Astrocyte of the hippocampus (primary cell): ENCODE results near the gene FLT1.

Source experiments
- DNase-seq: peaks from one replicate; pipeline ENCODE4 v3.0.0; 2011; ENCODE audit warnings: low read depth, low spot score

FLT1 gene

DNA sequence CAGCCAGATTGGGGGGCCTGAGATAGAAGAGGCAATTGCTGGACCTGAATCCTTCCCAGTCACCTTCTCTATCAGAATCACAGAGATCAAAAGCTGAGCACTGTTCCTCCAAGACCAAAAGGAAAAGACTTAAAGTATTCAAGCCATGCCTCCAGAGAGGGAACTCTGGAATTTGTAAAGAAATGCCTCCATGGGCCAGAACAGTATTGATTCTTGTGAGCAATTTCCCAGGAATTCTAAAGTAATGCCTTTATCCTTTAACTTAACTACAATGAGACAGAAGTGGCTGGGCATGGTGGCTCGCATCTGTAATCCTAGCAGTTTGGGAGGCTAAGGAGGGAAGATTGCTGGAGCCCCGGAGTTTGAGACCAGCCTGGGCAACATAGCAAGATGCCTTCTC is 148.8 kb downstream of the FLT1 start:
- DNase-seq = peak; percentile 8

GRCh38 chr13:28344163-28344562 is 150.8 kb downstream of the FLT1 start:
- no peak for DNase-seq

DNA sequence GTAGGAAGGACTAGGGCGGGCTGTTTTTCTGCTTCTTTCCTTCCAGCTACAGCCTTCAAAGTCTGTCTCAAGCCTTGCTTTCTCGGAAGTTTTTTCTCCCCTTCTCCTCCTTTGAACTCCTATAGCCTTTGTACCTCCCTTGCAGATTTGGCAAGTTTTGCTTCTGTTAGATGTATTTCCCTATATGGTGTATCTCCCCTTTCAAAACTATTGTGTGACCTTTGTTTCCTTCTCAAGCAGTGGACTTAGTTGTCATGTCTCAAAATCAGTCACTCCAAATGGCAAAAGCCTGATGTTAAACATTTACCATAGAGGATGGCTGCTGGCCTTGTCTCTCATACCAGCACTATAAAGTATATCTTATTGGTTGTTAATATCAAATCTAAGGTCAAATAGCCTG is 152.7 kb downstream of the FLT1 start:
- no peak for DNase-seq

- peak; percentile 6 for DNase-seq
Observed at GRCh38 chr13:28340272-28340793, 154.6 kb downstream of the FLT1 start.

DNA sequence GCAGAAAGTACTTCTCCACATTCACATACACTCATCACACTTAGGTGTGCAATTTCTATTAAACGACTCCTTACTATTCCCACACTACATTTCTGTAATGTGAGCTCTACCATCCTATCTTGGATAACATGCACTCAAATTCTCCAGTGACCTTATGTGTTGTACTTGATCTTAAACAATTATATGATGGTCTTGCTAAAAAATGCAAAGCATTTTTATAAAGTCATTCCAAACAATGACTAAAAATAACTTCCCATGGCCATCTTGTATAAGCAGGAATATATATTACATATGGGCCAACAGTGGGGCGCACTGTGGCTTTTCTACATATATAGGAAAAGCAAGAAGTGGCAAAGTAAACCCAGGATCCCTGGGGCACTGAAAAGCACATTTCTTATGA is 155.5 kb downstream of the FLT1 start:
- no peak for DNase-seq

DNA sequence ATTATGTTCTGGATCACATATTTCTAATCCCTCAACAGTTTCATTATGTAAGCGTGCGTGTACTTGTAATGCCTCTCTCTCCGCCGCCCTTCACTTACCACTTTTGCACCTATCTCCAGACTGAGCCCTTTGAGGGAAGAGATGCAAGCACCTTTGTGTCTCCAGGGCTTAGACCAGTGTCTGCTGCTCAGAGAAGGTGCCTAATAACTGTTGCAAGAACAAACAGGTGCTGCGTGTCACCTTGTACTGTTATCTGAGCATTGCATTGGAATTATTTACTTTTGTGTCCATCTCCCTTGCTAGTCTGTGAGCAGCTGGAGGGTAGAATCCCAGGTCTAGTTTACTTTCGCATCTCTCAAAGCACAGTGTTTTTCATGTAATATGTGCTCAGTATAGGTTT is 156.2 kb downstream of the FLT1 start:
- DNase-seq = no peak

DNA sequence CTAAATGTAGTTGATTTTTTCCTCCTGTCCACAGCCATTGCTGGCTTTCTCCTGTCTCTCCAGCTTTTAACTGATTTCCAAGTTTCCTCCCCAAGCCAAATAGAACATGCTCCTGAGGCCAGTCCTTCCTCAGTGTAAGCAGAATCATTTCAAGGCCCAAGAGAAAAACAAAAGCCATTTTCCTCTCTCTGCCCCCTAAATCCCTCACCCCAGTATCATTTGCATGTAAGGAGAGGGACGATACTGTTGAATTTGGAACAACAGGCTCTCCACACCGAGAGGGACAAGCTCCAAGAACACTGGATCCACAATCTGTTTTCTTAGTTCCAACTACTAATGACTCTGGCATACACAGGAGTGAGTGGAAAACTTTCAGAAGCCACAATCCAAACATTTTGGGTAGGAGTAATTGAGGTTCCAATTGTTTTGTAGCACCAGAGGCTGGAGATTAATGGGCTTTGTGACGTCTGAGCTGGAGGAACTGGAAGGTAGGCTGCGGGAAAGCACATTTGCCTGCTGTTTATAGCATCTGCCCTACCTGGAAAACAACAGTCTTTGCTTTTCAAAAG is 156.8 kb downstream of the FLT1 start:
- DNase-seq = peak; percentile 29

DNA sequence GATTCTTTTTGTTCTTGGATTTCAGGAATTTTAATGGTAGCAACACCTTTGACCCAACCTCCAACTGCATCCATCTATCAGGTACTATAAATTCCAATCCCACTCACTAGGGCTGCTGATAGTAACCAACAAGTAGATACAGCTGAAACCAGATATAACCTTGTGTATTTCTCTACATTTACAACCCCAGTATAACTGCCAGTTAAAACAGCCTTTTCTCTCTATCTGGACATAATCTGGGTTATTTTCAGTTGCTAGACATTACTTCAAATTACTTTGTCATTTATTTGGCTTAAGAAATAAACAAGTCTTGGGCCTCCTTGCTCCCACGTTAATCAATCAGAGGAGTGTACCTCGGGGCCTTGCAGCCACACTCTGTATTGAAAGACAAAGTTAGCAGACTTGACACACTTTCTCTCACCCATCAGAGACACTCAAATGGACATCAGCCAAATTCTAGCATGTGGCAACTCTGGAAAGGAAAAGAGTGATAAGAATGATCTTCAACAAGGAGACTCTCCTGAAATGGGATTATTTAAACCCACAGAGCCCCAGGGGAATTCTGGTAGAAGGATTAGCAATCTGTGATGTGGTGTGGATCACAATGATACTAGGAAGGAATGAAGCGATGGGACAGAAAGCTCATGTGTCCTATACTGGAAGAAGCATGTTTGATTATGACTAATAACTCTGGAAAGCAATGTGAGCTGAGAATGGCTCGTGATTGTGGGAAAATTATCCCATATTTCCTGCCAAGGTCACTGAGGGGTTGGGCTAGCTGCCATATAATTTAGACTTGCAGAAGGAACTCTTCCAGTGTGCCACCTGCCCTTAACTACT is 157.5 kb downstream of the FLT1 start:
- DNase-seq = no peak

- DNase-seq = no peak
Observed at GRCh38 chr13:28336193-28336657, 158.7 kb downstream of the FLT1 start.

DNA sequence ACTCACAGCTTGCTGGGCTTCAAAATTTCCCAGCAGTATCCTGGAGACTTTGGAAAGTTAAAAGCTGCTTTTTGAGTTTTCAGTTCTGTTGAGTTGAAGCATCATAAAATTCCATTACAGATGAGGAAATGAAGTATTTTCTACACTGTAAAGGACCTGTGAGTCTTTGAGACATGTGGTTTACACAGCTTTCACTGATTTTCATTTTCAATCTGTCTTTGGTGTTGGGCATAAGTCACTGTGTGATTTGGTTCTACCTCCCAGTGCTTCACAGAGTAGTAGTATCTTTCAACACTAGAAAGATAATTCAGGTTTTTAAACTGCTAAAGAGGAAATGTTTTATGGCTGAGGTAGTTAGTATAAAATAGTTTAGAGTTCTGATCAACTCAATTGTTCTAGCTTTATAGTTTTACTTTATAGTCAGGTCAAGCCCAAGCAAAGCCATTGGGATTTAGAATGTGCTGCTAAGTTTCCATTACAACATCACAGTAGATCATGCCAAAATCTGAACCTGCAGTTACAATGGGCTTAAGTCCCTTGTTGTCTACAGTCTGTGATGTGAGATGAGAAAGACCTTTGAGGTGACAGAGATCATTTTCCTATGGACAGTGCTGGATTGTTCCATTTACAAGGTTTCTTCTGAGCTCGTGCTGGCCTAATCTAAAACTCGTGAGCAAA is 161.6 kb downstream of the FLT1 start:
- no peak for DNase-seq

- DNase-seq = peak; percentile 28
Observed at GRCh38 chr13:28329395-28330158, 165.4 kb downstream of the FLT1 start.

- DNase-seq = no peak
Observed at GRCh38 chr13:28328271-28328607, 166.7 kb downstream of the FLT1 start.

DNA sequence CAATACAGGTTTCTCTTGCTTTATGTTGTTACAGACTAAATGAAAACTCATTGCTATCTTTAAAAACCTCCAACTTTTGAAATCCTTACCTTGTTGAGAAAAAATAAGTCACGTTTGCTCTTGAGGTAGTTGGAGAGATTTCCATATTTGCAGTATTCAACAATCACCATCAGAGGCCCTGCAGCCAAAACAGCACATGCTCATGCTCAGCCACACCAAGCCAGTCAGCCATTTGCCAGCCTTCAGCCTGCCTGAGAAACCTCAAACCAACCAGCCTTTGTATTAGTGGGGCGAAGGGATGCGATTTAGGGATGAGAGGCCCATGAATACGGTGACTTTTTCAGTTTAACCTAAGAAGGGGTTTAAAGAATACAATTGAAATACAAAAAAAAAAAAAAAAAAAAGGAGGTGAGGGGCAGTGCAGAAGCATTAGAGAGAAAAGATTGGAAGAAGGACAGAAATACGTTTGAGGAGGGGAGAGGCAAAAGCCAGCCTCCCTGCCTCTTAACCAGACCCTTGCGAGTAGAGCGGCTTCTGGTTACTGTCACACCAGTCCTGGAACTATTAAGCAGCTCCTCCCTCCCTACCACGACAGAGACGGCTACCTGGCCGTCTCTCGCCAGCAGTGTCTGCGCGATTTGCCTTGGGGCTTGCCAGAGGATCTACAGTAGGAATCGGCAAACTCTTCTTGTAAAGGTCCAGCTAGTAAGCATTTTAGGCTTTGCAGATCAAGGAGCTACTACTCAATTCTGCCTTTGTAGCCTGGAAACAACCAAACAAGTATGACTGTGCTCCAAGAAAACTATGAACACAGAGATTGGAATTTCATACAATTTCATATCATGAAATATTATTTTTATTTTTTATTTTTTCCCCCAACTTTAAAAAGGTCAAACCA is 167.3 kb downstream of the FLT1 start:
- DNase-seq = no peak

GRCh38 chr13:28326056-28326455 is 168.9 kb downstream of the FLT1 start:
- DNase-seq = no peak

DNA sequence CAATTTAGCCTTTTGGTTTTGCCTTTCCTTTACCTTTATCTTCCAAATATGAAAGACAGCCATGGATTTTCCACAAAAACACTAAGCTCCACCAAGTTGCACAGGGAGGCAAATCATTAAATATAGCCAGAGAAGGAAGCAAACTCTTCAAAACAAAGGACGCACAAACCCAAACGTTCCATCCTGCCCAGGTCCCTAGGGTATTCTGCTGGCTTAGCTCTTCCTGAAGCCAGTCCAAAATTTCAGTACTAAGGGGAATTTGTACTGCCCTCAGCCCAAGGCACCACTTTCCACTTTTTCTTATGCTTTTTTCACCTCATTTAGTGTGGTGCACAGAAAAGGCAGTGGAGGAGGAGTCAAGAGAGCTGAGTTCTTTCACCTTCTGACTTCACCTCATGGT is 169.9 kb downstream of the FLT1 start:
- DNase-seq = no peak

DNA sequence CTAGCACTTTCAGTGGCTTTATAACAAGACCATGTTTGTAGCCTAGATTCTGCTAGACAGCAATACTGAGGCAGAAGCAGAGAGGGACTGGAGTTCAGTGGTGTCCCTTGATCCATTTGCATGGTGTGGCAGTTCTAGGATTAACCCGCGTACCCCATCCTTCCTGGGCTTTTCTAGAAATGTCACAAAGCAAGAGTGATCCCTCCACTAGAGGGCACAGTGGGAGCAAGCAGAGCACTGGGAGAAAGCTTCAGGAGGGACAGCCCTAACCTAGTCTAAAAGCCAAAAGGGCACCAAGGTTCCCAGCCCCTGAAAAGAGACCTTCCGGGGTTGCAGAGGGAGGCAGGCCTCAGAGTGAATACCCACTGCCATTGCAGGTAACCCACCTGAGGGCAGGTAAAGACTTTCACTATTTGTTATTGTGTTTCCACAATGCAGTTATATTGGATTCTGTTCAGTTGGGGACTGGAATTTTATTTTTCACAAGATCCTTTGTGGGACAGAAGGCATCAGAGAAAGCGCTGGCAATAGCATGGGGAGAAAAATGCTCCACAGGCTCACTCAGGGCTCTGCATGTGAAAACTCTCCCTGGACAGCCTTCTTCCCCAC is 170.6 kb downstream of the FLT1 start:
- peak; percentile 74 for DNase-seq

GRCh38 chr13:28322256-28322905 is 172.5 kb downstream of the FLT1 start:
- no peak for DNase-seq

DNA sequence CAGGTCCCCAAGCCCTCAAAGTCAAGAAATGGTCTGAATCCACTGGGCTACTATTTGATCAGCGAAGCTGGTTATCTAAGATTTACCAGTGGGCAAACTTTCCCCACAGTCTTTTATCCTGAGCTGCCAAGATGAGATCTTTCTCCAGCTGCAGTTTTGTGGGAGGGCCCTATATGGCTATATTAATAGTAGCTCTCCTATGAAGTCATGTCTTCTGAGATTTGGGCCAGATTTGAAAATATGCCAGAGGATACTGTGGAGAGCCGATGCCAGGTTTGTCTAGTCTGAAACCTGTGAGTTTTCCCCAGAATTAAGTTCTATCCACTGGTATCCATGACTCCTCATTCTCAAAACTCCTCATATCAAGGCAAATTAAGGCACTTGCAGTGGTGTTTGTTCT is 173.2 kb downstream of the FLT1 start:
- no peak for DNase-seq

DNA sequence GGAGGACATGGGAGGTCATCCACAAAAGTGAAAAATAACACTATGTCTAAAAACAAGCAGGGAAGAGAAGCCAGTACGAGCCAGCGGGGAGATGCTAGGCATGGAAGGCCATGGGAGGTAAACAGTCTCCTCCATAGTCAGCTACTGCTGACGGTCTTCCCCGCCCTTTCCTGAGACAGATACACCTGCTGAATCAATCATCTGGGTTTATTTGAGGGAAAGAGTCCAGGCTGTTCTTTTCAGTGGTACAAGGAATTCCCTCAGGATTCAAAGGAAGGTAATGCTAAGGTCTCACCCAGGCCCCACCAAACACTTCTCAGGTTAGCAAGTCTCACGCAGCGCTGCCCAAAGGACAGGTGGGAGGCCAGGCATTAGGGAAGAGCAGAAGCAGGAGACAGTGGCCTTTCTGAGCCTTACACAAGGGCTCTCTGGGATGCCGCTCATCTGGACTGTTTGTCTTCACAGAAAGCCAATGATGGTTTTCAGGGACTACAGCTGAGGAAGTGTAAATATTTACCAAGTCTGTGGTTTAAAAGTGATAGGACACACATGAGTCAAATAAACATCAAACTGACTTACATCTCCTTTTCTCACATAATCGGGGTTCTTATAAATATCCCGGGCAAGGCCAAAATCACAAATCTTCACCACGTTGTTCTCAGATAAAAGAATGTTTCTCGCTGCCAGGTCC is 173.9 kb downstream of the FLT1 start:
- DNase-seq = no peak
